ENCODE measurements around the gene BTRC.

DNA sequence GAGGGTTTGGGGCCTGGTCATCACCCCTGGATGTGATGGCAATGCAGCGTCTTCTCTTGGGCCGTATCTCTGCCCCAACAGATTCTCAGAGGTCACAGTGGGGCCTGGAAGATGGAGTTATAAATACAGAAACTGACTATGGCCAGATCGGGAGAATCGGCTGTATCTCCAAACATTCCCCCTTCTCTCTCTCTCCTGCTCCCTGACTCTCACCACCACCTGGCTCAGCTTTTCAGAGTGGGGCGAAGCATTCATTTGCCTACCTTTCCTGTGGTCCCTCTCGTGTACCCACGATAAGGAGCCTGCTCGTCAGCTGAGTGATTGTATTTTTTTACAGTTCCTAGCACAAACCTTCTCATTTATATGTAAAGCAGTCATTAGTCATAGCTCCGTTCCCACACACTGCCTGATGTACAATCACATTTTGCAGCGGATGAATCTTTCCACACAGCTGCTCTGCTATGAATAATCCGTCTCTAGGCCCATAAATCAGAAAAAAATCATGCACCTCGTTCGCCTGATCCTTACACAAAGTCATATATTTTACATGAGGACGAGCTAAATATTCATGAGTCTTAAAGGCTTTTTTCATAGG is 23.2 kb upstream of the BTRC start:
- no peak for TF ChIP-seq POLR2A (IDR thresholded peaks at IDR 0.05)
- TF ChIP-seq, protein P1, sequence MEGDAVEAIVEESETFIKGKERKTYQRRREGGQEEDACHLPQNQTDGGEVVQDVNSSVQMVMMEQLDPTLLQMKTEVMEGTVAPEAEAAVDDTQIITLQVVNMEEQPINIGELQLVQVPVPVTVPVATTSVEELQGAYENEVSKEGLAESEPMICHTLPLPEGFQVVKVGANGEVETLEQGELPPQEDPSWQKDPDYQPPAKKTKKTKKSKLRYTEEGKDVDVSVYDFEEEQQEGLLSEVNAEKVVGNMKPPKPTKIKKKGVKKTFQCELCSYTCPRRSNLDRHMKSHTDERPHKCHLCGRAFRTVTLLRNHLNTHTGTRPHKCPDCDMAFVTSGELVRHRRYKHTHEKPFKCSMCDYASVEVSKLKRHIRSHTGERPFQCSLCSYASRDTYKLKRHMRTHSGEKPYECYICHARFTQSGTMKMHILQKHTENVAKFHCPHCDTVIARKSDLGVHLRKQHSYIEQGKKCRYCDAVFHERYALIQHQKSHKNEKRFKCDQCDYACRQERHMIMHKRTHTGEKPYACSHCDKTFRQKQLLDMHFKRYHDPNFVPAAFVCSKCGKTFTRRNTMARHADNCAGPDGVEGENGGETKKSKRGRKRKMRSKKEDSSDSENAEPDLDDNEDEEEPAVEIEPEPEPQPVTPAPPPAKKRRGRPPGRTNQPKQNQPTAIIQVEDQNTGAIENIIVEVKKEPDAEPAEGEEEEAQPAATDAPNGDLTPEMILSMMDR (IDR thresholded peaks at IDR 0.05): no peak
